HG03439 (cell line): ENCODE data around the gene PIK3R5.

Source experiments
- ATAC-seq: cut with Tn5 transposase; IDR thresholded peaks from one replicate; pipeline ENCODE4 v1.9.1; 2021; ENCODE audit warnings: mild to moderate bottlenecking, moderate library complexity; ENCODE audit not compliant: unreplicated experiment

Gene PIK3R5

DNA sequence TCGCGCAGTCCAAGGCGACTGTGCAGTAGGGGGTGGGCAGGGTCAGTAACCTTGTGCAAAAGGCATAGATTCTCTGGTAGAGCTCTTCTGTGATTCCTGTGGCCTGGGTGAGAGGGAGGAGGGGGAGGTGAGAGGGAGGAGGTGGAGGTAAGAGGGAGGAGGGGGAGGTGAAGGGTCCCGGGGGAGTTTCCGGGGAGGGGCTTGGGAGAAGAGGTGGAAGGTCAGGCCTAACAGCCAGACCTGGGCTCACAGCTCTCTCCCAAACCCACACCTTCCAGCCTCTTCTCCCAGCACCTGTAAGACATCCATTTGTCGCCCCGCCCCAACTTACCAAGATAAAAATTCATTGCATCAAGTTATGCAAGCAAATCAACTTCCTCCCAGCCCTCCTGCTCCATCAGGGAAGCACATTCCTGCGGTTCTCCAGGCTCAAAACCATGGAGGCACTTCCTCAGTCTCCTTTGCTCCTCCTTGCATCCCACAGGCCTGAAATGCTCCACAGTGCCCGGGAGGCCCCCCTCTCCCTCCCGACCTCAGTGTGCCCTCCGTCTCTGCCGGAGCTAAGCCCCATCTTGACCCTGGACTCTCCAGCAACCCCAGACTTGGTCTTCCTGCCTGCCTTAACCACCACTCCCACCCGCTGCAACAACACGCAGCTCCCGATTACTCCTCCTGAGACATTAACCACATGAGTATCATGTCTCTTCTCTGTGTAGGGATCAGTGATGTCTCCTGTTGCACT is 128.5 kb downstream of the PIK3R5 start:
- ATAC-seq = no peak

DNA sequence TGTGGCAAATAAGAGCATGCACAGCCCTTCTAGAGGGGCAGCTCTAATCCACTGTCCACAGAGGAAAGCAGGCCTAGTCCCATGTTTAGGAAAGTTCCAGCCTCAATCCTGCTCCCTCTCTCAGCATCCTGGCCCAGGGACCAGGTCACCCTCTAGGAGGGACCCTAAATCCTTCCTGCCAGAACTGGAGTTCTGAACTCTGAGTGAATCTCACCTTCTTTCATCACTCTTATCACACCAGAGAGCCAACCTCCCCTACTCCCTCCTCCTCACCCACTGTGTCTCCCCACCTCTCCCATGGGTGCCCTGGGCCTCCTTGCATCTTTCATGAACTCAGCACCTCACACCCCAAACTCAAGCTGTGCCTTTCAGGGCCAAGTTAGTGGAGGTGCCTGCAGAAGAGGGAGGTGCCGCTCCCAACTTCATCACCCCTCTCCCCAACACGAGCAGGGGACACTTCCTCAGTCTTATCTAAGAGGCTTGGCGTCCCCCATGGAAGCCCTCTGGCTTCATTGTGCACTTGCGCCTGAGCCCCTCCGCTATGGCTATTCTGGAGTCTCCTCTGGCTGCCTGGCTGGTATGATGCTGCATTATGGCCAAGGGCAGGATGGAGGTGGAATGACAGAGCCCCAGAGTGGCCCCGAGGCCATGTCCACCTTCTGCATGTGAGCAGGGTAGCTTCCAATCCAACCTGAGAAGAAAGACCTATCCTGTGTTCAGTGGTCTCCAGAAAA is 129.7 kb downstream of the PIK3R5 start:
- no peak for ATAC-seq

DNA sequence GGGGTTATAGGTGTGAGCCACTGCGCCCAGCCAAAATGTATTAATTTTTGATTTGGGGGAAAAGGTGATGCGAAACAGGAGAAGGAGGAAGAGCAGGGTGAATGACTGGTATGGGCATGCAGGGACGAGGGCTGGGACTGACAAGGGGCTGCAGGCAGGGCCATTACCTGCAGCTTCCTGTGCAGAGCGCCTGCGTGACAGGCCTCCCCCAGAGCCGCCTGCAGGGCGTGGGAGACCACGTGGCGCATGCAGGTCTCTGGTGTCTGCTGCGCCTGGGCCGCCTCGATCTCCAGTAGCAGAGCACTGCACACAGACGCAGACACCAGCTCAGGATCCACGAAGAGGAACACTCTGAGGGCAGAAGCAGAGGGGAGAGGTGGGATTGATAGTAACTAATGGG is 130.4 kb downstream of the PIK3R5 start:
- ATAC-seq = no peak

DNA sequence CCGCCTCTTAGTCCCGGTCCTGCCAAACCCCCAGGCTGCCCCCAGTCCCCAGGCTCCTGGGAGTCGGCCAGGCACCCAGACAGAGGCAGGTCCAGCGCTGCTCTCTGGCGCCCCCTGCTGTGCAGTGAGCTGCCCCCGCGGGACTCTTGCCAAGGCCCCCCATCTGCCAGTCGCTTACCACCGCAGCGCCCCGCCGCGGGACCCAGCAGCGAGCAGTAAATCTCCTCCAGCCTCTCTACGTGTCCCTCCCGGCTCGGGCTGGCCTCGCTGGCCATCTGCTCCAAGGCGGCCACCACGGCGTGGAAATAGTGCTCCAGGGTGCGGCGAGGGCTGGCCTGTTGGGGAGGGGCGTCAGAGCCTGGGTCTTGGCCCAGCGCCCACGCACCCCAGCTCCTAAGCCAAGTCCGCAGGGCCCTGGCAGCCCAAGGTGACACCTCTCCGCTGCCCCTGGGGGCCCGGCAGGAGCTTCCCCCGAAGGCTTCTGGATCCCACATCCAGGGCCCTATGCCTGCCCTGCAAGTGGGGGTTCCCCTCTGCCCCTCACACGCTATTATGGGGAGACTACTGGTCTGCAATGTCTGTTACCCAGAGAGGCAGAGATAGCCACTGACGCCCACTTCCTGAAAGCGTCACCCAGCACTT is 132.7 kb downstream of the PIK3R5 start:
- ATAC-seq = no peak

DNA sequence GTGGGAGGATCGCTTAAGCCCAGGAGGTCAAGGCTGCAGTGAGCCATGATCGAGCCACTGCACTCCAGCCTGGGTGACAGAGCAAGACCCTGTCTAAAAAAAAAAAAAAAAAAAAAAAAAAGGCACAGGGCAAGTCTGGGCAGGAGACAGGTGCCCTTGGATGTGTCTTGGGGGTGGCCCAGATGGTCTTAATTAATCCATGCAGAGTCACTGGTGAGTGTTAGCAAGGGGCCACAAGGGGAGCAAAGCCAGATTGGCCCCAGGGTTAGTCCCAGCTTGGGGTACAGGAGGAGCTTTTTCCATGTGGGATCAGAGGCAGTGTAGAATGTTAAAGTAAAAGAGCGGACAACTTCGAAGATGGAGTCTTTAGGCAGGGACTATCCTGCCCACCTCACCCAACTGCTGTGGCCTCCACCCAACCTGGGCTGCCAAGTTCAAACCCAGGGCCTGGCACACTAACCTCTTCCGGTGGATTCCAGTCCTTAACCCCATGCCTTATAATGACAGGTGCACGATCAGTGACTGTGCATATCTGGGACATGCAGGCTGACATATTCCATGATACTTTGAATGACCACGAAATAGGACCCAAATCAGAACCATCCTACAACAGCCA is 134.2 kb downstream of the PIK3R5 start:
- ATAC-seq = no peak

DNA sequence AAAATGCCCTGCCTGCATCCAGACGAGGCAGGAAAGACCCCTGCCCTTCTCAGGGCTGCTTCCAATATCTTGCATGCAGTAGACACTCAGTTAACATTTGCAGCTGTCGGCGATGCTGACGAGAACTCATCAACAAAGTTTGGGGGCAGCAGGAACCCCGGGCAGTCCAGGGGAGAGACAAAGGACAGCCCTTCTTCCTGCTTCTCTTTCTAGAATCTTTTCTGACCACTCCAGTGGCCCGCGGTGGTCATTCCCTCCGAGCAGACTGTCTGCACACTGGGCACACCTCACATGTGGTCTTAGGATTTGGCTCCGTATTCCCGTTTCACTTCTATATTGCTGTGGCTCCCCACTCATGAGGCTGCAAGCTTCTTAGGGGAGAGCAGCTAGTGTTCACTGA is 135.4 kb downstream of the PIK3R5 start:
- ATAC-seq = no peak

DNA sequence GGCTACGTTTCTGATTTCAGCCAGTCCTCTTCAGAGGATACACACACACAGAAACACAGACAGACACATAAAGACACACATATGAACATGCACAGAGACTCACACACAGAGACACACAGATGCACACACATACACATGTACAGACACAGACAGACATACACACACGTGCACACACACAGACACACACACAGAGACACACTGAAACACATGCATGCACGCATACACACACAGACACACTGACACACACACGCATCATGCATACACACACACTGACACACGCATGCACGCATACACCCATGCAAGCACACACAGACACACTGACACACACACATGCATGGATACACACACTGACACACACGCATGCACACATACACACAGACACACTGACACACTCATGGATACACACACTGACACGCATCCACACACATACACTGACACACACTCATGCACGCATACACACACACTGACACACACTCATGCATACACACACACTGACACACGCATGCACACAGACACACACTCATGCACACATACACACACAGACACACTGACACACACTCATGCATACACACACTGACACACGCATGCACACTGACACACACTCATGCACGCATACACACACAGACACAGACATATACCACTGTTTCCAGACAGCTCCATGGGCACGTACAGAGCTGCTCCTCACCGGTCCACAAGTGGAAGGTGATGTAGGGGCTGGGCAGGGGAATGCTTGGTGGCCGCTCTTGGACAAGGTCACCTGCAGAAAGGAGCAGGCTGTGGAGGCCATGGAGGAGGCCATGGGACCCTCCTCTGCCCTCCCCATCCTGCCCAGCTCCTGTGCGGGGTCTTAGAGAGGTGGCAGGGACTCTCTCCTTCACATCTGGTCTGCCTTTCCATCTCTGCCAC is 136.2 kb downstream of the PIK3R5 start:
- ATAC-seq = no peak
